PC-9 (cell line): ENCODE measurements around the gene MORC4. TPM values are rescaled to one million over a fixed set of nuclear protein-coding genes. Genes with fewer than 3 reads are reported as not detected.

ENCODE experiments used
- BruUV-seq: library from RNA; stranded (reverse); fragments of 400-500 nt; replicated peaks from 2 replicates; lab custom pipeline; 2021; lab: Mats Ljungman, UMichigan
- CTCF ChIA-PET: fragments of 300-600 bp; sonication (Branson Sonifier 250); formaldehyde crosslinking; loops from one replicate; lab custom pipeline; 2022; ENCODE audit warnings: antibody characterized with exemption; lab: Charles Lee
- POLR2A ChIA-PET: fragments of 300-600 bp; sonication (Branson Sonifier 250); formaldehyde crosslinking; loops from one replicate; lab custom pipeline; 2022; ENCODE audit warnings: antibody characterized with exemption; ENCODE audit not compliant: unreplicated experiment; lab: Charles Lee
- DNase-seq, 2 experiments: peaks; one replicate each; pipeline versions ENCODE4 v3.0.0 to v3.0.0-alpha.2; 2015 to 2022; ENCODE audit warnings: mixed read lengths in 1 of 2
- H2AFZ ChIP-seq: fragments of 200-600 bp; sonication (generic); 2 replicates; pipeline ENCODE4 v1.8.1; 2017; ENCODE audit warnings: antibody characterized with exemption
- H3F3A ChIP-seq: fragments of 200-600 bp; sonication (generic); 2 replicates; pipeline ENCODE4 v1.8.1; 2017; ENCODE audit warnings: antibody characterized with exemption, mild to moderate bottlenecking, low read depth; ENCODE audit not compliant: insufficient read depth
- H3K27ac ChIP-seq: fragments of 200-600 bp; sonication (generic); 2 replicates; pipeline ENCODE4 v1.6.1; 2016; ENCODE audit warnings: mixed run types
- H3K27me3 ChIP-seq: fragments of 200-600 bp; sonication (generic); 2 replicates; pipeline ENCODE4 v1.6.1; 2016; ENCODE audit warnings: low read depth, mixed run types; ENCODE audit not compliant: insufficient read depth
- H3K36me3 ChIP-seq: fragments of 200-600 bp; sonication (generic); 2 replicates; pipeline ENCODE4 v1.6.1; 2016; ENCODE audit warnings: low read depth, mixed run types
- H3K4me1 ChIP-seq: fragments of 200-600 bp; sonication (generic); replicated peaks from 2 replicates; pipeline ENCODE4 v1.6.1; 2016; ENCODE audit warnings: mixed run types; ENCODE audit not compliant: insufficient read depth
- H3K4me2 ChIP-seq: fragments of 200-600 bp; sonication (generic); 2 replicates; pipeline ENCODE4 v1.6.1; 2017; ENCODE audit warnings: mixed run types
- H3K4me3 ChIP-seq: fragments of 200-600 bp; sonication (generic); 2 replicates; pipeline ENCODE4 v1.6.1; 2016; ENCODE audit warnings: mixed run types
- H3K79me2 ChIP-seq: fragments of 200-600 bp; sonication (generic); 2 replicates; pipeline ENCODE4 v1.6.1; 2017; ENCODE audit warnings: low read depth, mixed run types
- H3K9me2 ChIP-seq: fragments of 200-600 bp; sonication (generic); 2 replicates; pipeline ENCODE4 v1.8.1; 2017; ENCODE audit warnings: mild to moderate bottlenecking; ENCODE audit not compliant: insufficient read depth
- H3K9me3 ChIP-seq: fragments of 200-600 bp; sonication (generic); 2 replicates; pipeline ENCODE4 v1.8.1; 2016; ENCODE audit warnings: low read depth; ENCODE audit not compliant: insufficient read depth
- H4K20me1 ChIP-seq: fragments of 200-600 bp; sonication (generic); 2 replicates; pipeline ENCODE4 v1.8.1; 2017; ENCODE audit not compliant: insufficient read depth
- CTCF ChIP-seq: fragments of 200-600 bp; sonication (generic); conservative IDR thresholded peaks from 2 replicates; pipeline ENCODE4 v1.6.1; 2017; ENCODE audit warnings: mixed run types, antibody characterized with exemption, mild to moderate bottlenecking, moderate library complexity
- EZH2 ChIP-seq: fragments of 200-600 bp; sonication (generic); IDR thresholded peaks from 2 replicates; pipeline ENCODE4 v1.8.0; 2017; ENCODE audit warnings: antibody characterized with exemption, low read depth
- intact Hi-C: fragments of 100-400 bp; cut with micrococcal nuclease; formaldehyde crosslinking; loops from one replicate; pipeline ENCODE4 v1.10.0; 2022; ENCODE audit not compliant: unreplicated experiment
- total RNA-seq: library from RNA; stranded (reverse); gene quantifications from 2 replicates; pipeline ENCODE4 v1.2.3, GENCODE V29; 2021

Gene MORC4
- total RNA-seq, 1 experiment from 2014 or later = 11.1 TPM

GRCh38 chrX:106928227-106928626 lies 71.8 kb downstream of the MORC4 start:
- Histone ChIP-seq H3K27ac (no peak overlapping the region), H3K9me2 (no peaks in the 10 kb centered on the region), H3K36me3 (no peaks in the 10 kb centered on the region), H4K20me1 (no peaks in the 10 kb centered on the region), H3K27me3 (no peaks in the 10 kb centered on the region), H3K9me3 (no peaks in the 10 kb centered on the region), H3K4me2 (no peak overlapping the region), H2AFZ (no peak overlapping the region), H3F3A (peaks cover 12% of the 10 kb centered on the region; the same call in 1 of the 2 replicates), H3K79me2 (no peaks in the 10 kb centered on the region), H3K4me1 (peaks cover 21% of the 10 kb centered on the region), H3K4me3 (no peak overlapping the region)
- ChIA-PET POLR2A (no interaction called here), CTCF (no interaction called here)
- no TSS peak for BruUV-seq
- intact Hi-C loops = no loop called here
- no peak for DNase-seq
- TF ChIP-seq CTCF (no peak), EZH2 (no peak)

GRCh38 chrX:106927700-106928099 lies 72.3 kb downstream of the MORC4 start:
- Histone ChIP-seq H4K20me1 (no peaks in the 10 kb centered on the region), H2AFZ (no peak overlapping the region), H3K9me2 (no peaks in the 10 kb centered on the region), H3K9me3 (no peaks in the 10 kb centered on the region), H3K27ac (no peak overlapping the region), H3K4me1 (peaks cover 16% of the 10 kb centered on the region), H3F3A (peaks cover 8% of the 10 kb centered on the region; the same call in 1 of the 2 replicates), H3K36me3 (no peaks in the 10 kb centered on the region), H3K79me2 (no peaks in the 10 kb centered on the region), H3K4me2 (no peak overlapping the region), H3K27me3 (no peaks in the 10 kb centered on the region), H3K4me3 (no peak overlapping the region)
- no TSS peak for BruUV-seq
- intact Hi-C loops = no loop called here
- TF ChIP-seq CTCF (no peak), EZH2 (no peak)
- ChIA-PET CTCF (no interaction called here), POLR2A (no interaction called here)
- no peak for DNase-seq

GRCh38 chrX:106927023-106927422 lies 73.0 kb downstream of the MORC4 start:
- intact Hi-C loops = no loop called here
- H3K9me2 ChIP-seq = no peaks in the 10 kb centered on the region
- H4K20me1 ChIP-seq = no peaks in the 10 kb centered on the region
- H2AFZ ChIP-seq = no peak overlapping the region
- H3F3A ChIP-seq = peaks cover 2% of the 10 kb centered on the region; the same call in 1 of the 2 replicates
- TF ChIP-seq EZH2 = no peak
- no peak for TF ChIP-seq CTCF
- no peaks in the 10 kb centered on the region for H3K36me3 ChIP-seq
- no peaks in the 10 kb centered on the region for H3K79me2 ChIP-seq
- POLR2A ChIA-PET = no interaction called here
- no peaks in the 10 kb centered on the region for H3K9me3 ChIP-seq
- H3K4me1 ChIP-seq = peaks cover 9% of the 10 kb centered on the region
- H3K4me3 ChIP-seq = no peak overlapping the region
- no peak overlapping the region for H3K4me2 ChIP-seq
- H3K27me3 ChIP-seq = no peaks in the 10 kb centered on the region
- no peak for DNase-seq
- no TSS peak for BruUV-seq
- CTCF ChIA-PET = no interaction called here
- H3K27ac ChIP-seq = no peak overlapping the region
